Endothelial cell of umbilical vein (primary cell): ENCODE measurements around the gene NPDC1.

Experiments
- EZH2 ChIP-seq: IDR thresholded peaks from 2 replicates; pipeline ENCODE4 v1.6.1; 2012; ENCODE audit warnings: borderline replicate concordance, low read depth, mild to moderate bottlenecking, moderate library complexity, low read length, inconsistent platforms; ENCODE audit not compliant: severe bottlenecking
- FOS ChIP-seq: IDR thresholded peaks from 2 replicates; pipeline ENCODE4 v1.6.1; 2011; ENCODE audit warnings: mild to moderate bottlenecking, low read length, moderate library complexity, borderline replicate concordance; ENCODE audit not compliant: insufficient read depth
- GATA2 ChIP-seq: IDR thresholded peaks from 2 replicates; pipeline ENCODE4 v1.7.0; 2011; ENCODE audit warnings: low read depth, mild to moderate bottlenecking, moderate library complexity, mixed read lengths, low read length; ENCODE audit not compliant: insufficient read length, insufficient read depth
- JUN ChIP-seq: IDR thresholded peaks from 2 replicates; pipeline ENCODE4 v1.6.1; 2011; ENCODE audit warnings: borderline replicate concordance, low read depth; ENCODE audit not compliant: insufficient read length, insufficient read depth
- MYC ChIP-seq: IDR thresholded peaks from one replicate; pipeline ENCODE4 v1.6.1; 2011; ENCODE audit warnings: mild to moderate bottlenecking, low read depth, low read length
- POLR2A ChIP-seq: IDR thresholded peaks from 2 replicates; pipeline ENCODE4 v1.6.1; 2012; ENCODE audit warnings: low read depth, mild to moderate bottlenecking, control low read depth, low read length
- POLR2AphosphoS5 ChIP-seq: IDR thresholded peaks from 2 replicates; pipeline ENCODE4 v1.6.1; 2012; ENCODE audit warnings: low read depth, mild to moderate bottlenecking, control low read depth, low read length, moderate library complexity; ENCODE audit not compliant: insufficient read depth
- TF ChIP-seq, protein P1 (sequence below), 2 donors: IDR thresholded peaks; 1 replicate in 1 of 2; 2 replicates in 1 of 2; pipeline ENCODE4 v1.5.1; 2011; ENCODE audit warnings: low read length in 2 of 2, mild to moderate bottlenecking in 2 of 2, moderate library complexity in 2 of 2, control low read depth in 1 of 2, inconsistent platforms in 1 of 2, low read depth in 1 of 2; ENCODE audit not compliant: insufficient read depth in 1 of 2; ENCODE audit errors: extremely low read depth in 1 of 2
- TF ChIP-seq, protein P2 (sequence below): IDR thresholded peaks from 2 replicates; pipeline ENCODE4 v1.6.1; 2011; ENCODE audit not compliant: insufficient read depth, insufficient read length

DNA sequence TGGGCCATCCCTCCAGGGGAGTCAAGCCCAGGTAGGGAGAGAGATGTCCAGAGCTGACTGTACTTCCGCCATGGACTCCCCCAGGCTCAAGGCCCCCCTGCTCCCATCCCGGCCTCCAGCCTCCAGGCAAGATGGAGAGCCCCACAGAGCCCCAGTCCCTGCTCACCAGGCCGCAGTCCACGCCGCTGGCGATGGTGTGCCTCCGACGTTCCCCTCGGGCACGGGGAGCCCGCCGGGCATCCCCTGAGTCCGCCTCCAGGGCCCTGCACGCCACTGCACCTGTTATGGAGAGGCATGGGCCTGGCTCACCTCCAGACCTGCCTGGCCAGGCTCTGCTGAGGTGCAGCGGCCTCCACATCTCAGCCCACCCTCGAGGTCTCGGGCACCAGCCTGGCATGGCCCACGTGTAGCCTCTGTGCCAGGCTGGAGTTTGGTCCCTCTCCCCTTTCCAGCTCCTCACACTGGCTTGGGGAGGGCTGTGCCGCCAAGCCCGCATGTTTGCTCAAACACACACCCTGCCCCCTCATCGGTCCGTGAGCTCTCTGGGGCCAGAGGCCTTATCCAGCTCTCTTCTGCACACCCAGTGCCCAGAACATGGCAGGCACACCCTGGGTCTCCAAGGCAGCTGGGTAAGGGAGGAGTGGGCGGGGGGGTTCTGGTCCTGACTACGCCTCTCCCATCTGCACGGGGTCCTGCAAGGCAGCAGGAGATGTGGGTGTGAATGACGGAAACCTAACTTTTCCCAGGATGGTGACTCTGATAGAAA, 20.3 kb upstream of the NPDC1 start:
- TF ChIP-seq POLR2A (no peak), POLR2AphosphoS5 (no peak), MYC (no peak), EZH2 (no peak), FOS (no peak), GATA2 (no peak), JUN (no peak)
- TF ChIP-seq, protein P1, sequence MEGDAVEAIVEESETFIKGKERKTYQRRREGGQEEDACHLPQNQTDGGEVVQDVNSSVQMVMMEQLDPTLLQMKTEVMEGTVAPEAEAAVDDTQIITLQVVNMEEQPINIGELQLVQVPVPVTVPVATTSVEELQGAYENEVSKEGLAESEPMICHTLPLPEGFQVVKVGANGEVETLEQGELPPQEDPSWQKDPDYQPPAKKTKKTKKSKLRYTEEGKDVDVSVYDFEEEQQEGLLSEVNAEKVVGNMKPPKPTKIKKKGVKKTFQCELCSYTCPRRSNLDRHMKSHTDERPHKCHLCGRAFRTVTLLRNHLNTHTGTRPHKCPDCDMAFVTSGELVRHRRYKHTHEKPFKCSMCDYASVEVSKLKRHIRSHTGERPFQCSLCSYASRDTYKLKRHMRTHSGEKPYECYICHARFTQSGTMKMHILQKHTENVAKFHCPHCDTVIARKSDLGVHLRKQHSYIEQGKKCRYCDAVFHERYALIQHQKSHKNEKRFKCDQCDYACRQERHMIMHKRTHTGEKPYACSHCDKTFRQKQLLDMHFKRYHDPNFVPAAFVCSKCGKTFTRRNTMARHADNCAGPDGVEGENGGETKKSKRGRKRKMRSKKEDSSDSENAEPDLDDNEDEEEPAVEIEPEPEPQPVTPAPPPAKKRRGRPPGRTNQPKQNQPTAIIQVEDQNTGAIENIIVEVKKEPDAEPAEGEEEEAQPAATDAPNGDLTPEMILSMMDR (IDR thresholded peaks at IDR 0.05; ENCODE audit: extremely low read depth in 1 of 2, insufficient read depth in 1 of 2, low read depth in 1 of 2, low read length in 2 of 2), result no peak
- TF ChIP-seq, protein P2, sequence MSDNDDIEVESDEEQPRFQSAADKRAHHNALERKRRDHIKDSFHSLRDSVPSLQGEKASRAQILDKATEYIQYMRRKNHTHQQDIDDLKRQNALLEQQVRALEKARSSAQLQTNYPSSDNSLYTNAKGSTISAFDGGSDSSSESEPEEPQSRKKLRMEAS, result no peak
